H1 (cell line): ENCODE data around the gene STEAP4. TPM values are rescaled to one million over a fixed set of nuclear protein-coding genes. Genes with fewer than 3 reads are reported as not detected.

Source experiments
- CTCF ChIA-PET: fragments of 300-600 bp; sonication (Branson Sonifier 250); formaldehyde crosslinking; loops from one replicate; lab custom pipeline; 2021; ENCODE audit not compliant: partially characterized antibody; lab: Charles Lee
- POLR2A ChIA-PET: fragments of 300-600 bp; sonication (Branson Sonifier 250); formaldehyde crosslinking; loops from one replicate; lab custom pipeline; 2021; ENCODE audit warnings: inconsistent platforms; ENCODE audit not compliant: partially characterized antibody; lab: Charles Lee
- DNase-seq, 2 experiments: peaks; one replicate each; pipeline versions ENCODE4 v3.0.0 to v3.0.0-alpha.2; 2010 to 2022; ENCODE audit warnings: low spot score in 2 of 2, low read depth in 1 of 2, mixed read lengths in 1 of 2
- FAIRE-seq: peaks from 2 replicates; lab custom pipeline; 2011; peaks lifted over from hg19 to GRCh38; lab: Jason Lieb, UNC
- H2AFZ ChIP-seq: 2 replicates; pipeline ENCODE4 v1.8.1; 2012; ENCODE audit warnings: low read length, inconsistent platforms
- H2AK5ac ChIP-seq: 2 replicates; pipeline ENCODE4 v1.6.1; 2013; ENCODE audit warnings: low read depth, low read length
- H2BK120ac ChIP-seq: replicated peaks from 2 replicates; pipeline ENCODE3; 2013; ENCODE audit warnings: low read depth, low read length, inconsistent platforms
- H2BK12ac ChIP-seq: 2 replicates; pipeline ENCODE4 v1.6.1; 2013; ENCODE audit warnings: low read depth, low read length
- H2BK15ac ChIP-seq: 2 replicates; pipeline ENCODE4 v1.6.1; 2013; ENCODE audit warnings: low read length
- H2BK20ac ChIP-seq: 2 replicates; pipeline ENCODE4 v1.6.1; 2013; ENCODE audit warnings: low read length
- H2BK5ac ChIP-seq: 2 replicates; pipeline ENCODE4 v1.6.1; 2013; ENCODE audit warnings: low read depth, low read length
- H3K14ac ChIP-seq: 2 replicates; pipeline ENCODE4 v1.6.1; 2013; ENCODE audit warnings: inconsistent platforms; ENCODE audit not compliant: insufficient read length
- H3K18ac ChIP-seq: 2 replicates; pipeline ENCODE4 v1.6.1; 2013; ENCODE audit warnings: low read length; ENCODE audit errors: extremely low read depth
- H3K23ac ChIP-seq: 2 replicates; pipeline ENCODE4 v1.6.1; 2013; ENCODE audit warnings: inconsistent platforms; ENCODE audit not compliant: insufficient read length
- H3K23me2 ChIP-seq: 2 replicates; pipeline ENCODE4 v1.6.1; 2013; ENCODE audit warnings: low read depth, low read length
- H3K27ac ChIP-seq: 2 replicates; pipeline ENCODE4 v1.6.1; 2011; ENCODE audit warnings: low read depth, low read length, inconsistent platforms
- H3K27me3 ChIP-seq, 4 experiments: replicated peaks in 1 of 4; 1 replicate in 1 of 4; 2 replicates in 3 of 4; pipeline versions ENCODE4 v1.6.1 to v1.8.1; 2011 to 2013; ENCODE audit warnings: low read length in 3 of 4, mild to moderate bottlenecking in 3 of 4, inconsistent platforms in 2 of 4, mixed read lengths in 2 of 4, moderate library complexity in 1 of 4; ENCODE audit not compliant: control insufficient read depth in 3 of 4, insufficient read depth in 3 of 4; ENCODE audit errors: extremely low read depth in 1 of 4
- H3K36me3 ChIP-seq, 4 experiments: 2 replicates each; pipeline versions ENCODE4 v1.6.1 to v1.8.1; 2011 to 2013; ENCODE audit warnings: mild to moderate bottlenecking in 4 of 4, low read length in 3 of 4, moderate library complexity in 2 of 4, control low read depth in 1 of 4, inconsistent platforms in 1 of 4; ENCODE audit not compliant: insufficient read depth in 4 of 4, control insufficient read depth in 2 of 4
- H3K4ac ChIP-seq: replicated peaks from 2 replicates; pipeline ENCODE3; 2013; ENCODE audit warnings: low read length, low read depth, mixed read lengths, inconsistent platforms; ENCODE audit not compliant: insufficient read length
- H3K4me1 ChIP-seq, 4 experiments: replicated peaks in 1 of 4; 1 replicate in 1 of 4; 2 replicates in 3 of 4; pipeline versions ENCODE4 v1.6.1 to v1.8.1; 2011 to 2013; ENCODE audit warnings: low read length in 3 of 4, inconsistent platforms in 2 of 4, mixed read lengths in 1 of 4; ENCODE audit not compliant: insufficient read depth in 4 of 4, control insufficient read depth in 3 of 4
- H3K4me2 ChIP-seq, 2 experiments: 2 replicates each; pipeline versions ENCODE4 v1.6.1 to v1.8.1; 2011 to 2013; ENCODE audit warnings: low read depth in 2 of 2, low read length in 2 of 2, control low read depth in 1 of 2, inconsistent platforms in 1 of 2, mild to moderate bottlenecking in 1 of 2; ENCODE audit not compliant: insufficient read depth in 1 of 2
- H3K4me3 ChIP-seq, 4 experiments: fragments of 200-600, 300-600 bp in 1 of 4; sonication (generic), shearing (Covaris generic), sonication (Bioruptor Twin) in 1 of 4; 2 replicates each; pipeline versions ENCODE4 v1.5.1 to v1.8.1; 2011 to 2016; ENCODE audit warnings: low read length in 4 of 4, low read depth in 3 of 4, control low read depth in 2 of 4, inconsistent platforms in 2 of 4, mild to moderate bottlenecking in 2 of 4, mixed read lengths in 1 of 4, moderate library complexity in 1 of 4; ENCODE audit not compliant: insufficient read depth in 2 of 4; ENCODE audit errors: extremely low read depth in 1 of 4
- H3K56ac ChIP-seq: replicated peaks from 2 replicates; pipeline ENCODE3; 2013; ENCODE audit warnings: low read depth, mild to moderate bottlenecking, mixed read lengths, low read length, inconsistent platforms; ENCODE audit not compliant: insufficient read length
- H3K79me1 ChIP-seq: 2 replicates; pipeline ENCODE4 v1.6.1; 2013; ENCODE audit warnings: low read depth, low read length, control low read depth
- H3K79me2 ChIP-seq, 2 experiments: 2 replicates each; pipeline versions ENCODE4 v1.6.1 to v1.8.1; 2012 to 2013; ENCODE audit warnings: low read length in 2 of 2, mild to moderate bottlenecking in 2 of 2, inconsistent platforms in 1 of 2; ENCODE audit not compliant: insufficient read depth in 2 of 2, control insufficient read depth in 1 of 2
- H3K9ac ChIP-seq, 4 experiments: replicated peaks in 1 of 4; 1 replicate in 1 of 4; 2 replicates in 3 of 4; pipeline versions ENCODE4 v1.6.1 to v1.8.1; 2011 to 2013; ENCODE audit warnings: low read depth in 3 of 4, low read length in 3 of 4, control low read depth in 2 of 4, mild to moderate bottlenecking in 2 of 4, moderate library complexity in 2 of 4, inconsistent platforms in 1 of 4; ENCODE audit errors: extremely low read depth in 1 of 4
- H3K9me3 ChIP-seq, 2 experiments: 2 replicates each; pipeline versions ENCODE4 v1.6.1 to v1.8.1; 2012 to 2013; ENCODE audit warnings: mild to moderate bottlenecking in 2 of 2, moderate library complexity in 2 of 2, control low read depth in 1 of 2, inconsistent platforms in 1 of 2, low read depth in 1 of 2, low read length in 1 of 2, mixed read lengths in 1 of 2; ENCODE audit not compliant: insufficient read depth in 2 of 2
- H4K20me1 ChIP-seq, 2 experiments: replicated peaks in 1 of 2; 2 replicates each; pipeline versions ENCODE3 to v1.8.1; 2011 to 2013; ENCODE audit warnings: inconsistent platforms in 2 of 2, low read length in 2 of 2, mild to moderate bottlenecking in 1 of 2; ENCODE audit not compliant: insufficient read depth in 2 of 2, control insufficient read depth in 1 of 2
- H4K5ac ChIP-seq: 2 replicates; pipeline ENCODE4 v1.6.1; 2013; ENCODE audit warnings: low read length, low read depth, mixed read lengths, inconsistent platforms; ENCODE audit not compliant: insufficient read length
- H4K8ac ChIP-seq: 2 replicates; pipeline ENCODE4 v1.8.0; 2013; ENCODE audit warnings: mild to moderate bottlenecking, moderate library complexity, low read length, inconsistent platforms; ENCODE audit not compliant: insufficient read depth; ENCODE audit errors: extremely low read depth
- H4K91ac ChIP-seq: replicated peaks from 2 replicates; pipeline ENCODE3; 2013; ENCODE audit warnings: low read length, mixed read lengths, inconsistent platforms; ENCODE audit not compliant: insufficient read length
- CHD2 ChIP-seq: IDR thresholded peaks from 2 replicates; pipeline ENCODE4 v1.6.1; 2012; ENCODE audit warnings: low read length, improper control_type of control experiment
- EGR1 ChIP-seq: IDR thresholded peaks from 2 replicates; pipeline ENCODE4 v1.6.1; 2011; ENCODE audit warnings: low read depth, low read length, borderline replicate concordance
- KDM4A ChIP-seq: IDR thresholded peaks from one replicate; pipeline ENCODE4 v1.7.1; 2012; ENCODE audit warnings: low read depth, mild to moderate bottlenecking, moderate library complexity, low read length, inconsistent platforms; ENCODE audit not compliant: severe bottlenecking
- SUZ12 ChIP-seq: fragments of 200-600 bp; sonication (generic); IDR thresholded peaks from 2 replicates; pipeline ENCODE4 v1.6.1; 2012; ENCODE audit warnings: mild to moderate bottlenecking, inconsistent platforms, low read length, moderate library complexity, mixed read lengths
- TAF1 ChIP-seq: IDR thresholded peaks from 2 replicates; pipeline ENCODE4 v1.6.1; 2011; ENCODE audit warnings: mild to moderate bottlenecking, low read depth, low read length
- TBP ChIP-seq: IDR thresholded peaks from 2 replicates; pipeline ENCODE4 v1.6.1; 2011; ENCODE audit warnings: low read depth, low read length, improper control_type of control experiment
- TCF12 ChIP-seq: IDR thresholded peaks from 2 replicates; pipeline ENCODE4 v1.6.1; 2011; ENCODE audit warnings: low read depth, mild to moderate bottlenecking, low read length
- WGBS, 2 experiments: shearing (Covaris generic) in 1 of 2; methylation state at CpG; one replicate each; pipeline versions ENCODE4 v1.1.6 to v1.1.7; 2013 to 2015; ENCODE audit warnings: low lambda C conversion rate in 2 of 2, mixed read lengths in 2 of 2, inconsistent platforms in 1 of 2, low coverage in 1 of 2, missing lambda C conversion rate in 1 of 2; ENCODE audit not compliant: insufficient replicate concordance in 2 of 2, insufficient coverage in 1 of 2, insufficient read length in 1 of 2; ENCODE audit errors: extremely low coverage in 1 of 2, missing lambda C conversion rate in 1 of 2; 5-methylcytosine and 5-hydroxymethylcytosine counted together
- long read RNA-seq, 2 experiments: library from RNA in 1 of 2; library from capped mRNA in 1 of 2; stranded (forward); transcript quantifications; one replicate each; pipeline ENCODE4 v2.0.0, GENCODE V29; 2021; ENCODE audit warnings: inconsistent platforms in 1 of 2
- polyA minus RNA-seq, 3 experiments: library from RNA; depleted of rRNA, polyadenylated mRNA; stranded (reverse); fragments of >200 nt; gene quantifications; 1 replicate in 2 of 3; 2 replicates in 1 of 3; pipeline ENCODE4 v1.2.3, GENCODE V29; 2011
- polyA plus RNA-seq, 7 experiments: library from polyadenylated mRNA; depleted of rRNA in 3 of 7; stranded (reverse) in 5 of 7; unstranded in 2 of 7; fragments of >200 nt in 5 of 7; fragments of 200-250 nt in 2 of 7; gene quantifications; 1 replicate in 5 of 7; 2 replicates in 1 of 7; 4 replicates in 1 of 7; pipeline versions ENCODE4 v1.2.1 to v1.2.3, GENCODE V29; 2011 to 2013; ENCODE audit warnings: missing spikeins in 2 of 7, mixed read lengths in 2 of 7
- total RNA-seq: library from RNA; stranded (reverse); fragmentation: NEBNext Ultra II Directional; extraction: Animal tissue kit (Norgen Biotek cat#: 25700); gene quantifications from 2 replicates; pipeline ENCODE4 v1.2.1, GENCODE V29; 2021
- TF ChIP-seq, protein P1 (sequence below): IDR thresholded peaks from 2 replicates; pipeline ENCODE4 v1.6.1; 2011; ENCODE audit warnings: low read length, improper control_type of control experiment
- TF ChIP-seq, protein P2 (sequence below): IDR thresholded peaks from 2 replicates; pipeline ENCODE4 v1.6.1; 2012; ENCODE audit warnings: inconsistent platforms

The STEAP4 gene
- total RNA-seq (0.08 TPM in 1 of 2 replicates, not detected in the other), polyA plus RNA-seq (2011; rRNA removed) (under 0.01 and 0.02 TPM in 2 replicates), polyA minus RNA-seq (2011; rRNA and poly(A)+ RNA removed) (not detected in 2 replicates)
- polyA plus RNA-seq (2011; cell fraction: cytosol; rRNA removed) = not detected
- polyA plus RNA-seq (2011; cell fraction: nucleus; rRNA removed) = not detected
- 0.03 to 0.04 TPM in 2 of 4 replicates, not detected in the others for polyA plus RNA-seq (2012, experiment 1 of 2)
- polyA plus RNA-seq (2012, experiment 2 of 2) = not detected
- polyA plus RNA-seq (2013, experiment 1 of 2) = 0.06 TPM
- polyA plus RNA-seq (2013, experiment 2 of 2) = 0.04 TPM
- polyA minus RNA-seq (2011; cell fraction: cytosol; rRNA and poly(A)+ RNA removed) = not detected
- not detected for polyA minus RNA-seq (2011; cell fraction: nucleus; rRNA and poly(A)+ RNA removed)
- long read RNA-seq, experiment 1 = 0 reads
- long read RNA-seq, experiment 2 = 0 reads

DNA sequence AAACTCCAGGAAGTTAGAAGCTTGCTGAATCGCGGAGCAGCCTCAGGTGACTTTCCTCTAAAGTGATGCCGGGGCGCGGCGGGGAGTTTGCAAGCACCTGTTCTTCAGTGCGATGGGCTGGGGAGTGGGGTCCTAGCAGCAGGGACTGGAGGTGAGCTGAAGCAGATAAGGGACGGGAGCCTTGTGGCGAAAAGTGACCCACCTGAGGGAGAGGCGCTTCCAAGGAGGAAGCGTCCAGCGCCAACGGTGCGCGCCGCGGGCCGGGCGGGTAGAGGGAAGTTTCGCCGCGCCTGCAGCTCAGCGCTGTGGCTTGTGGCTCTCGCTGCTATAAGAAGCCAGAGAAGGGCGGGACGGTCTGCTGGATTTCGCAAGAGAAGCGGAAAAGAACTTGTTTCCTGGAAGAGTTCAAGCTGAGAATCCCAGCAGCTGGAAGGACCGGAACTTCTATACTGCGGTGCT is at the start of gene STEAP4:
Gene STEAP4, minus strand, starts transcription at position 305 of the 459 bp plus-strand sequence. CDS start 22,625 bp downstream, outside the sequence.
- H3K4ac ChIP-seq = no peak within 1 kb of the TSS
- no peak within 1 kb of the TSS; the same call in 1 of the 2 replicates for H2BK12ac ChIP-seq
- no peak within 1 kb of the TSS for H3K27ac ChIP-seq
- no peak within 1 kb of the TSS for H3K23ac ChIP-seq
- no peak for FAIRE-seq
- H4K20me1 ChIP-seq = no peaks in the 10 kb centered on the region
- H4K8ac ChIP-seq = no peak within 1 kb of the TSS
- H3K9me3 ChIP-seq = no peaks in the 10 kb centered on the region; a peak in 1 of 4 replicates
- DNase-seq = peak; percentile 47 to 69
- 9% methylated on average over 30 of the region's 30 CpGs; no CpG with 5 or more reads in 1 of the 2 experiments for WGBS, 2 experiments
- no peaks in the 10 kb centered on the region for H3K79me2 ChIP-seq
- no peak within 1 kb of the TSS for H3K56ac ChIP-seq
- peak within 1 kb of the TSS; percentile 79 to 83 for H3K4me2 ChIP-seq
- H2BK5ac ChIP-seq = no peak within 1 kb of the TSS
- H2AK5ac ChIP-seq = no peak within 1 kb of the TSS
- H3K23me2 ChIP-seq = peaks cover 8% of the 10 kb centered on the region; the same call in 1 of the 2 replicates
- H4K5ac ChIP-seq = no peak within 1 kb of the TSS
- no peak within 1 kb of the TSS for H2BK20ac ChIP-seq
- H3K36me3 ChIP-seq = no peaks in the 10 kb centered on the region
- peak within 1 kb of the TSS; percentile 42 to 64 (median 47) for H3K4me3 ChIP-seq
- 0 out of 2 replicates have a peak within 1 kb of the TSS, but pooled peaks have one; percentile 14 for H3K18ac ChIP-seq
- H3K14ac ChIP-seq = no peak within 1 kb of the TSS
- ChIA-PET POLR2A (no interaction called here), CTCF (interaction anchor here (0.7 to 1.4 kb wide), 5 partner anchors 9 to 63 kb away, joined by 3 to 6 read pairs (median 4); no protein-coding TSS in a partner anchor)
- peaks cover 0 to 2% (median under 1%) of the 10 kb centered on the region in 4 experiments; a peak in 2 of 7 replicates for H3K4me1 ChIP-seq
- no peak within 1 kb of the TSS for H2BK120ac ChIP-seq
- no peaks in the 10 kb centered on the region for H3K79me1 ChIP-seq
- H2BK15ac ChIP-seq = no peak within 1 kb of the TSS
- H2AFZ ChIP-seq = peak within 1 kb of the TSS; percentile 72
- H4K91ac ChIP-seq = no peak within 1 kb of the TSS
- H3K27me3 ChIP-seq = peaks cover 1 to 13% (median 8%) of the 10 kb centered on the region in 4 experiments
- H3K9ac ChIP-seq = no peak within 1 kb of the TSS; a peak in 1 of 7 replicates
- TF ChIP-seq, protein P1, sequence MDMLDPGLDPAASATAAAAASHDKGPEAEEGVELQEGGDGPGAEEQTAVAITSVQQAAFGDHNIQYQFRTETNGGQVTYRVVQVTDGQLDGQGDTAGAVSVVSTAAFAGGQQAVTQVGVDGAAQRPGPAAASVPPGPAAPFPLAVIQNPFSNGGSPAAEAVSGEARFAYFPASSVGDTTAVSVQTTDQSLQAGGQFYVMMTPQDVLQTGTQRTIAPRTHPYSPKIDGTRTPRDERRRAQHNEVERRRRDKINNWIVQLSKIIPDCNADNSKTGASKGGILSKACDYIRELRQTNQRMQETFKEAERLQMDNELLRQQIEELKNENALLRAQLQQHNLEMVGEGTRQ = no peak
- TF ChIP-seq, protein P2, sequence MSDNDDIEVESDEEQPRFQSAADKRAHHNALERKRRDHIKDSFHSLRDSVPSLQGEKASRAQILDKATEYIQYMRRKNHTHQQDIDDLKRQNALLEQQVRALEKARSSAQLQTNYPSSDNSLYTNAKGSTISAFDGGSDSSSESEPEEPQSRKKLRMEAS = peak; percentile 35; the same call in 1 of the 2 replicates
- peak; percentile 76 for TF ChIP-seq KDM4A
- peak; percentile 38; the same call in 1 of the 2 replicates for TF ChIP-seq TAF1
- TF ChIP-seq EGR1 = peak; percentile 59; the same call in 1 of the 2 replicates
- 0 out of 2 replicates have a peak, but pooled peaks have one; percentile 31 for TF ChIP-seq SUZ12
- TF ChIP-seq TCF12 = no peak
- 0 out of 2 replicates have a peak, but pooled peaks have one; percentile 42 for TF ChIP-seq TBP
- no peak for TF ChIP-seq CHD2
